ENCODE measurements around the gene LUZP2. TPM values are rescaled to one million over a fixed set of nuclear protein-coding genes. Genes with fewer than 3 reads are reported as not detected.

LUZP2 gene
- polyA plus RNA-seq, 1 donor (not counting 4 experiments of a cell fraction or from before 2014, with no cell fraction given): 0.08 TPM

DNA sequence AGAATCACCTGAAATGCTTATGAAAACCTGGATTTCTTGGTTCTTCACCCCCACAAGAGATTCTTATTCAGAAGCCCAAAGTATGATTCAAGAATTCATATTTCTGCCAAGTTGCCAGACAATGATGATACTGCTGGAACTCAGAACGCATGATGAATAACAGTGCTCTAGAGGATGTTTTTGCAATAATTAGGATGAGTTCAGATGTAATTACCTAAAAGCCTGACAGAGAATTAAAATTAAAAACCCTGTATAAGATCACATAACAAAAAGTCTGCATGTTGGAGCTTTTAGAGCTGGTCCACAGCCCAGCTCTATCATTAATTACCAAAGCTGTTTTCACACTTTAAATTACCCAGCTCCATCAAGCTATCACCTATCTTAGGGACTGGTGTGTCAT is 211.8 kb downstream of the LUZP2 start:
- Histone ChIP-seq H3K4me3 (ENCODE audit: control insufficient read depth in 2 of 3, extremely low read depth in 1 of 3, insufficient read depth in 2 of 3, low read depth in 1 of 3, low read length in 3 of 3) (no peak overlapping the region), H3K4me1 (ENCODE audit: control insufficient read depth, extremely low read depth, insufficient read depth, low read length) (no peaks in the 10 kb centered on the region), H3K27ac (ENCODE audit: control insufficient read depth, insufficient read depth, low read length) (no peak overlapping the region), H3K9ac (ENCODE audit: control insufficient read depth, extremely low read depth, insufficient read depth, low read length) (no peak overlapping the region), H3K79me2 (ENCODE audit: control insufficient read depth, insufficient read depth, low read length) (no peaks in the 10 kb centered on the region), H3K27me3 (ENCODE audit: control insufficient read depth, extremely low read depth, insufficient read depth, low read length) (no peaks in the 10 kb centered on the region), H4K20me1 (ENCODE audit: control insufficient read depth, extremely low read depth, insufficient read depth, low read length) (no peaks in the 10 kb centered on the region), H2AFZ (ENCODE audit: control insufficient read depth, low read length) (no peak overlapping the region), H3K9me3 (ENCODE audit: control insufficient read depth, low read depth, low read length) (no peaks in the 10 kb centered on the region), H3K4me2 (ENCODE audit: control insufficient read depth, extremely low read depth, insufficient read depth, low read depth, low read length) (no peak overlapping the region), H3K9me1 (ENCODE audit: control insufficient read depth, extremely low read depth, insufficient read depth, low read length) (no peaks in the 10 kb centered on the region), H3K36me3 (ENCODE audit: control insufficient read depth in 2 of 2, extremely low read depth in 1 of 2, insufficient read depth in 2 of 2, low read length in 2 of 2) (no peaks in the 10 kb centered on the region)
- FAIRE-seq: no peak
- TF ChIP-seq EZH2 (IDR thresholded peaks at IDR 0.05; ENCODE audit: low read length): no peak
- dilution Hi-C loops (cut with MboI; ENCODE audit: extremely low pct_ligation_motif_present, low sequenced_read_pairs): no loop called here
- no peak for DNase-seq (ENCODE audit: low read depth, low spot score)

DNA sequence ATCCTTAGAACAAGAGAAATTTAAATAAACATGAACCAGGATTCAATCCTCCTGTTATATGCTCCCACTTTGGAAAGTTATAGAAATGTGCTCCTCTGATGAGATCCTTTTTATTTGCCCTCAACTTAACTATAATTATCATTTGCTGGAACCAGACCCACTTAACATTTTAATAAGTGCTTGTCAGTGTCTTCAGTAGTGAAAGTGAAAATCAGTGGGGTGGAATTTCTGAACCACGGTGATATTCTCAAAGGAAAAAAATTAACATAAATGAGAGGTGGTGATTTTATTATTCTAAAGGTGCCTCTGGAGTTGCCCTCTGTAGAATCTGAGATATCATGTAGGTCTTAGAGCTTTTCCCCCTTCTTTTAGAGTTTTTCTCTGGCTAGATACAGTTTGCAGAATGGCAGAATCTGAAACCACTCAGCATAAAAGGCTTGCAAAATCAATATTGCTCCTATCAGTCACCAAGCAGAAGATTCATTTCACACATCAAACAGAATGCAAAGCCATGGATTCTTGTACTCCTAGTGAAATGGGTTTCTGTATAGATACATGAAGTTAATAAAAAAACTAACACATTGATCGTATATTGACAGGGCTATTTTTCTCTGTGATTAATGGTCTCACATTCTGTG is 213.2 kb downstream of the LUZP2 start:
- no peak overlapping the region for H3K27ac ChIP-seq (ENCODE audit: control insufficient read depth, insufficient read depth, low read length)
- no peak for FAIRE-seq
- no peak overlapping the region for H3K4me2 ChIP-seq (ENCODE audit: control insufficient read depth, extremely low read depth, insufficient read depth, low read depth, low read length)
- no peak overlapping the region for H3K4me3 ChIP-seq (ENCODE audit: control insufficient read depth in 2 of 3, extremely low read depth in 1 of 3, insufficient read depth in 2 of 3, low read depth in 1 of 3, low read length in 3 of 3)
- dilution Hi-C loops (cut with MboI; ENCODE audit: extremely low pct_ligation_motif_present, low sequenced_read_pairs): no loop called here
- no peaks in the 10 kb centered on the region for H3K27me3 ChIP-seq (ENCODE audit: control insufficient read depth, extremely low read depth, insufficient read depth, low read length)
- no peaks in the 10 kb centered on the region for H3K79me2 ChIP-seq (ENCODE audit: control insufficient read depth, insufficient read depth, low read length)
- no peaks in the 10 kb centered on the region for H3K4me1 ChIP-seq (ENCODE audit: control insufficient read depth, extremely low read depth, insufficient read depth, low read length)
- H3K9me1 ChIP-seq (ENCODE audit: control insufficient read depth, extremely low read depth, insufficient read depth, low read length): no peaks in the 10 kb centered on the region
- no peak overlapping the region for H3K9ac ChIP-seq (ENCODE audit: control insufficient read depth, extremely low read depth, insufficient read depth, low read length)
- H2AFZ ChIP-seq (ENCODE audit: control insufficient read depth, low read length): no peak overlapping the region
- DNase-seq (ENCODE audit: low read depth, low spot score): no peak
- no peaks in the 10 kb centered on the region for H3K36me3 ChIP-seq (ENCODE audit: control insufficient read depth in 2 of 2, extremely low read depth in 1 of 2, insufficient read depth in 2 of 2, low read length in 2 of 2)
- TF ChIP-seq, protein P1, sequence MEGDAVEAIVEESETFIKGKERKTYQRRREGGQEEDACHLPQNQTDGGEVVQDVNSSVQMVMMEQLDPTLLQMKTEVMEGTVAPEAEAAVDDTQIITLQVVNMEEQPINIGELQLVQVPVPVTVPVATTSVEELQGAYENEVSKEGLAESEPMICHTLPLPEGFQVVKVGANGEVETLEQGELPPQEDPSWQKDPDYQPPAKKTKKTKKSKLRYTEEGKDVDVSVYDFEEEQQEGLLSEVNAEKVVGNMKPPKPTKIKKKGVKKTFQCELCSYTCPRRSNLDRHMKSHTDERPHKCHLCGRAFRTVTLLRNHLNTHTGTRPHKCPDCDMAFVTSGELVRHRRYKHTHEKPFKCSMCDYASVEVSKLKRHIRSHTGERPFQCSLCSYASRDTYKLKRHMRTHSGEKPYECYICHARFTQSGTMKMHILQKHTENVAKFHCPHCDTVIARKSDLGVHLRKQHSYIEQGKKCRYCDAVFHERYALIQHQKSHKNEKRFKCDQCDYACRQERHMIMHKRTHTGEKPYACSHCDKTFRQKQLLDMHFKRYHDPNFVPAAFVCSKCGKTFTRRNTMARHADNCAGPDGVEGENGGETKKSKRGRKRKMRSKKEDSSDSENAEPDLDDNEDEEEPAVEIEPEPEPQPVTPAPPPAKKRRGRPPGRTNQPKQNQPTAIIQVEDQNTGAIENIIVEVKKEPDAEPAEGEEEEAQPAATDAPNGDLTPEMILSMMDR (optimal IDR thresholded peaks at IDR 0.05 in 1 of 3, IDR thresholded peaks at IDR 0.05 in 1 of 3, conservative IDR thresholded peaks at IDR 0.05 in 1 of 3; ENCODE audit: extremely low read depth in 1 of 3, insufficient read depth in 2 of 3, low read length in 3 of 3): no peak
- no peak for TF ChIP-seq EZH2 (IDR thresholded peaks at IDR 0.05; ENCODE audit: low read length)
- H3K9me3 ChIP-seq (ENCODE audit: control insufficient read depth, low read depth, low read length): no peaks in the 10 kb centered on the region
- no peaks in the 10 kb centered on the region for H4K20me1 ChIP-seq (ENCODE audit: control insufficient read depth, extremely low read depth, insufficient read depth, low read length)

DNA sequence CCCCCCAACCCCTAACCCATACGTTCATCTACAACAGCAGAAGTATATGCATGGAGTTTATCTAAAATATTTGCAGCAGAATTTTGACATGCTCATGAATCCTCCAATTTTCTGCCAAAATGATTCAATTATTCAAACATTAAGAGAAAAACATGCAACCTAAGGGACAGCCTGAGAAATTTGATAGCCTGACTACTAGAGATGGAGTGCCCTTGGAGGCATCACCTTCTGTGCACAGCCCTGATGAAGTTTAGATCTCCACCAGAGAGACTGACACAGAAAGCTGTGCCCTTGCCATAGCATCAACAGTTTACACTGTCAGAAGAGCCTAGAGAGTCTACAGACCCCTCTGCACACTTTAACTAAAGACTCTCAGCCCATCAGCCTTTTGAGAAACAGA is 217.7 kb downstream of the LUZP2 start:
- no peaks in the 10 kb centered on the region for H3K36me3 ChIP-seq (ENCODE audit: control insufficient read depth in 2 of 2, extremely low read depth in 1 of 2, insufficient read depth in 2 of 2, low read length in 2 of 2)
- H3K27ac ChIP-seq (ENCODE audit: control insufficient read depth, insufficient read depth, low read length): no peak overlapping the region
- no peaks in the 10 kb centered on the region for H3K9me3 ChIP-seq (ENCODE audit: control insufficient read depth, low read depth, low read length)
- DNase-seq (ENCODE audit: low read depth, low spot score) (no peak), FAIRE-seq (no peak)
- H3K4me1 ChIP-seq (ENCODE audit: control insufficient read depth, extremely low read depth, insufficient read depth, low read length): no peaks in the 10 kb centered on the region
- H3K9me1 ChIP-seq (ENCODE audit: control insufficient read depth, extremely low read depth, insufficient read depth, low read length): no peaks in the 10 kb centered on the region
- no peaks in the 10 kb centered on the region for H3K79me2 ChIP-seq (ENCODE audit: control insufficient read depth, insufficient read depth, low read length)
- dilution Hi-C loops (cut with MboI; ENCODE audit: extremely low pct_ligation_motif_present, low sequenced_read_pairs): no loop called here
- no peak overlapping the region for H3K9ac ChIP-seq (ENCODE audit: control insufficient read depth, extremely low read depth, insufficient read depth, low read length)
- no peak overlapping the region for H3K4me2 ChIP-seq (ENCODE audit: control insufficient read depth, extremely low read depth, insufficient read depth, low read depth, low read length)
- H2AFZ ChIP-seq (ENCODE audit: control insufficient read depth, low read length): no peak overlapping the region
- no peaks in the 10 kb centered on the region for H4K20me1 ChIP-seq (ENCODE audit: control insufficient read depth, extremely low read depth, insufficient read depth, low read length)
- no peak overlapping the region for H3K4me3 ChIP-seq (ENCODE audit: control insufficient read depth in 2 of 3, extremely low read depth in 1 of 3, insufficient read depth in 2 of 3, low read depth in 1 of 3, low read length in 3 of 3)
- no peaks in the 10 kb centered on the region for H3K27me3 ChIP-seq (ENCODE audit: control insufficient read depth, extremely low read depth, insufficient read depth, low read length)
- TF ChIP-seq, protein P1 (optimal IDR thresholded peaks at IDR 0.05 in 1 of 3, IDR thresholded peaks at IDR 0.05 in 1 of 3, conservative IDR thresholded peaks at IDR 0.05 in 1 of 3; ENCODE audit: extremely low read depth in 1 of 3, insufficient read depth in 2 of 3, low read length in 3 of 3): no peak
